Bronchial epithelial cell (primary cell): ENCODE results near the gene AIF1. TPM values are rescaled to one million over a fixed set of nuclear protein-coding genes. Genes with fewer than 3 reads are reported as not detected.

Source experiments
- DNase-seq: peaks from one replicate; pipeline ENCODE4 v3.0.0-alpha.2; 2010; ENCODE audit warnings: low read depth
- FAIRE-seq: peaks from 2 replicates; lab custom pipeline; 2011; peaks lifted over from hg19 to GRCh38; lab: Jason Lieb, UNC
- H3K27me3 ChIP-seq: 2 replicates; pipeline ENCODE4 v1.5.1; 2011; ENCODE audit warnings: low read length; ENCODE audit not compliant: control insufficient read depth, insufficient read depth
- H3K36me3 ChIP-seq: 2 replicates; pipeline ENCODE4 v1.5.1; 2011; ENCODE audit warnings: low read length; ENCODE audit not compliant: control insufficient read depth, insufficient read depth
- H3K4me3 ChIP-seq: 2 replicates; pipeline ENCODE4 v1.5.1; 2011; ENCODE audit warnings: mild to moderate bottlenecking, low read depth, low read length, control low read depth
- total RNA-seq: library from RNA; depleted of rRNA; stranded (reverse); fragments of >200 nt; gene quantifications from 2 replicates; pipeline ENCODE4 v1.2.1, GENCODE V29; 2014
- TF ChIP-seq, protein P1 (sequence below): IDR thresholded peaks from 2 replicates; pipeline ENCODE4 v1.5.1; 2011; ENCODE audit warnings: mild to moderate bottlenecking, moderate library complexity, low read length, control low read depth, inconsistent platforms; ENCODE audit not compliant: insufficient read depth, severe bottlenecking

Gene AIF1
- total RNA-seq, 1 donor from 2014 or later = not detected

DNA sequence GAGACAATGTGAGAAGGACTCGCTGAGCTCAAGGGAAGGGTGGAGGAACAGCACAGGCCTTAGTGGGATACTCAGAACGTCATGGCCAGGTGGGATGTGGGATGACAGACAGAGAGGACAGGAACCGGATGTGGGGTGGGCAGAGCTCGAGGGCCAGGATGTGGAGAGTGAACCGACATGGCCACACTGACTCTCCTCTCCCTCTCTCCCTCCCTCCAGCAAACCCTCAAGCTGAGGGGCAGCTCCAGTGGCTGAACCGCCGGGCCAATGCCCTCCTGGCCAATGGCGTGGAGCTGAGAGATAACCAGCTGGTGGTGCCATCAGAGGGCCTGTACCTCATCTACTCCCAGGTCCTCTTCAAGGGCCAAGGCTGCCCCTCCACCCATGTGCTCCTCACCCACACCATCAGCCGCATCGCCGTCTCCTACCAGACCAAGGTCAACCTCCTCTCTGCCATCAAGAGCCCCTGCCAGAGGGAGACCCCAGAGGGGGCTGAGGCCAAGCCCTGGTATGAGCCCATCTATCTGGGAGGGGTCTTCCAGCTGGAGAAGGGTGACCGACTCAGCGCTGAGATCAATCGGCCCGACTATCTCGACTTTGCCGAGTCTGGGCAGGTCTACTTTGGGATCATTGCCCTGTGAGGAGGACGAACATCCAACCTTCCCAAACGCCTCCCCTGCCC is 38.0 kb upstream of the AIF1 start:
- DNase-seq (no peak), FAIRE-seq (no peak)
- H3K4me3 ChIP-seq = no peak overlapping the region
- H3K36me3 ChIP-seq = no peaks in the 10 kb centered on the region
- H3K27me3 ChIP-seq = no peaks in the 10 kb centered on the region
- TF ChIP-seq, protein P1, sequence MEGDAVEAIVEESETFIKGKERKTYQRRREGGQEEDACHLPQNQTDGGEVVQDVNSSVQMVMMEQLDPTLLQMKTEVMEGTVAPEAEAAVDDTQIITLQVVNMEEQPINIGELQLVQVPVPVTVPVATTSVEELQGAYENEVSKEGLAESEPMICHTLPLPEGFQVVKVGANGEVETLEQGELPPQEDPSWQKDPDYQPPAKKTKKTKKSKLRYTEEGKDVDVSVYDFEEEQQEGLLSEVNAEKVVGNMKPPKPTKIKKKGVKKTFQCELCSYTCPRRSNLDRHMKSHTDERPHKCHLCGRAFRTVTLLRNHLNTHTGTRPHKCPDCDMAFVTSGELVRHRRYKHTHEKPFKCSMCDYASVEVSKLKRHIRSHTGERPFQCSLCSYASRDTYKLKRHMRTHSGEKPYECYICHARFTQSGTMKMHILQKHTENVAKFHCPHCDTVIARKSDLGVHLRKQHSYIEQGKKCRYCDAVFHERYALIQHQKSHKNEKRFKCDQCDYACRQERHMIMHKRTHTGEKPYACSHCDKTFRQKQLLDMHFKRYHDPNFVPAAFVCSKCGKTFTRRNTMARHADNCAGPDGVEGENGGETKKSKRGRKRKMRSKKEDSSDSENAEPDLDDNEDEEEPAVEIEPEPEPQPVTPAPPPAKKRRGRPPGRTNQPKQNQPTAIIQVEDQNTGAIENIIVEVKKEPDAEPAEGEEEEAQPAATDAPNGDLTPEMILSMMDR = no peak

DNA sequence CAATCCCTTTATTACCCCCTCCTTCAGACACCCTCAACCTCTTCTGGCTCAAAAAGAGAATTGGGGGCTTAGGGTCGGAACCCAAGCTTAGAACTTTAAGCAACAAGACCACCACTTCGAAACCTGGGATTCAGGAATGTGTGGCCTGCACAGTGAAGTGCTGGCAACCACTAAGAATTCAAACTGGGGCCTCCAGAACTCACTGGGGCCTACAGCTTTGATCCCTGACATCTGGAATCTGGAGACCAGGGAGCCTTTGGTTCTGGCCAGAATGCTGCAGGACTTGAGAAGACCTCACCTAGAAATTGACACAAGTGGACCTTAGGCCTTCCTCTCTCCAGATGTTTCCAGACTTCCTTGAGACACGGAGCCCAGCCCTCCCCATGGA is 37.5 kb upstream of the AIF1 start:
- Histone ChIP-seq H3K36me3 (no peaks in the 10 kb centered on the region), H3K27me3 (no peaks in the 10 kb centered on the region), H3K4me3 (no peak overlapping the region)
- DNase-seq (no peak), FAIRE-seq (no peak)
- TF ChIP-seq, protein P1 = no peak

DNA sequence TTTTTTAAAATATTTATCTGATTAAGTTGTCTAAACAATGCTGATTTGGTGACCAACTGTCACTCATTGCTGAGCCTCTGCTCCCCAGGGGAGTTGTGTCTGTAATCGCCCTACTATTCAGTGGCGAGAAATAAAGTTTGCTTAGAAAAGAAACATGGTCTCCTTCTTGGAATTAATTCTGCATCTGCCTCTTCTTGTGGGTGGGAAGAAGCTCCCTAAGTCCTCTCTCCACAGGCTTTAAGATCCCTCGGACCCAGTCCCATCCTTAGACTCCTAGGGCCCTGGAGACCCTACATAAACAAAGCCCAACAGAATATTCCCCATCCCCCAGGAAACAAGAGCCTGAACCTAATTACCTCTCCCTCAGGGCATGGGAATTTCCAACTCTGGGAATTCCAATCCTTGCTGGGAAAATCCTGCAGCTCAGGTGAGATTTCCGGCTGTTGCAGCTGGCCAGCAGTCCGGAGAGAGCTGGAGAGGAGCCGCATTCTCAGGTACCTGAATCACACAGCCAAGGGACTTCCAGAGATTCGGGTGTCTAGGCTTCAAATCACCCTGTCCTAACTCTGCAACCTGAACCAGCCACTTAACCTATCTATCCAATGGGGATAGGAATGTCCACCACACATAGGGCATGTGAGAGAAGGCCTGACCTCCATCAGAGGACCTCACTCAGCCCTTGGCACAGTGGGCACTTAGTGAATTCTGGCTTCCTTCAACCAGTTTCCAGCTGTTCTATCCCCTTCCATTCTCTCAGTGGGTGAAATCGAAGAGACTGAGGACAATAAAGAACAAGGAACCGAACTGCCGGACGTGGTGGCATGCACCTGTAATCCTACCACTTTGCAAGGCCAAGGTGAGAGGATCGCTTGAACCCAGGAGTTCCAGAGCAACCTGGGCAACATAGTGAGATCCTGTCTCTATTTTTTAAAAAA is 36.6 kb upstream of the AIF1 start:
- DNase-seq = peak; percentile 77
- TF ChIP-seq, protein P1 = no peak

DNA sequence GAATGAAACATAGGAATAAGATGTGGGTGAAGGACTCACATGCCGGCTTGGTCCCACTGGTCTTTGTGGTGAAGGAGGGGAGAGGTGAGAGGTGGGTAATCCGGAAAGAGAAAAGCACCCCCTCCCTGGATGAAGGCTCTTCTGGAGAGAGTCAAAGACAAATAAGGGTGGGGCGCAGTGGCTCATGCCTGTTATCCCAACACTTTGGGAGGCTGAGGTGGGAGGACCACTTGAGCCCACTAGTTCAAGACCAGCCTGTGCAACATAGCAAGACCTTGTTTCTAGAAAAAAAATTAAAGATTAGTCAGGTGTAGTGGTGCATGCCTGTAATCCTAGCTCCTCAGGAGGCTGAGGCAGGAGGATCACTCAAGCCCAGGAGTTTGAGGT is 35.9 kb upstream of the AIF1 start:
- H3K4me3 ChIP-seq = no peak overlapping the region
- TF ChIP-seq, protein P1 = no peak
- no peak for DNase-seq
- FAIRE-seq = no peak
- no peaks in the 10 kb centered on the region for H3K27me3 ChIP-seq
- no peaks in the 10 kb centered on the region for H3K36me3 ChIP-seq

More for the DNA sequence above, 36.6 kb upstream of the AIF1 start:
- H3K27me3 ChIP-seq = no peaks in the 10 kb centered on the region
- H3K36me3 ChIP-seq = no peaks in the 10 kb centered on the region
- H3K4me3 ChIP-seq = no peak overlapping the region
- no peak for FAIRE-seq

DNA sequence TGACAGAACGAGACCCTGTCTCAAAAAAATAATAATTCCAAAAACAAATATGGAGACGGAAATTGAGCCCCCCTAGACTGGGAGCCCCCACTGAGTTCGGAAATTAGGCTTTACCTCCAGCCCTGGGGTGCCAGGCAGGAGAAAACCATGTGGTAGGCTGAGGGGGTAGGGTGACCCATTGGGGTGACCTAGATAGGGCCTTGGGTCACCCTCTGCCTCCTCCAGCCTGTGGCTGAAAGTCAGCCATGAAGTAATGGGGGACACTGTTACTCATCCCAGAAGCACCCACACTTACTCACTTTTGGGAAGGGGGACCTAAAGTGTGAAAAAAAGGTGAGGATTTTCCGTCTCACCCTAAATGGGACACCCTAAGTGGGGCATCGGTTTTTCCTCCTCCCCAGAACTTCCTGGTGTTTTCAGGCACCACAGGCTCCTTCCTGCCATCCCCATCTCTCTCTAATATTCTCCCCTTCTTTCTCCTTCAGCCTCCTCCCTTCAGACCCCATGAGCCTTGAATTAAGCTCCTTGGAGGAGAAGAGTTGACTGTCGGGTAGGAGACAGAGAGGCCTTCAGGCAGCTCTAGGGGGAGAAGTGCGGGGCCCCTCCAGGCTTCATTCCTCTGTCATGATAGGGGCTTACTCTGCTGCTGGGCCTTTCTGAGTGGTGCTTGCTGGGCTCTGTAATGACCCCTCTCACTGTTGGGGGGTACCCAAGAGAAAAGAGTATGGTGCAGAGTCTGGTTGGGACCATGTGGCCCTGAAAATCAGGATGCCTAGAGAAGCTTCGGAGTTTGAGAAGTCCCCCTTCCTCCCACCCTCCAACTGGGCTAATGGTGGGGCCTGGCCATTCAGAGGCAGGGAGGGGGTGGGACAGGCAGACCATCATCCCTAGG is 35.2 kb upstream of the AIF1 start:
- TF ChIP-seq, protein P1 = no peak
- Histone ChIP-seq H3K4me3 (no peak overlapping the region), H3K27me3 (no peaks in the 10 kb centered on the region), H3K36me3 (no peaks in the 10 kb centered on the region)
- DNase-seq (no peak), FAIRE-seq (no peak)
